VCaP (cell line): ENCODE results near the gene PPP1R12B.
"Not testable (repeated sequence)": the region's sequence is repeated elsewhere in the genome, so short reads cannot be mapped to it uniquely, and the experiment has no call there.

Experiments used
- H3K27ac ChIP-seq: fragments of 450-650 bp; 2 replicates; pipeline ENCODE4 v1.5.1; 2017
- CTCF ChIP-seq: fragments of 450-650 bp; conservative IDR thresholded peaks from 2 replicates; pipeline ENCODE4 v1.5.1; 2017; ENCODE audit warnings: mild to moderate bottlenecking, moderate library complexity

The PPP1R12B gene

GRCh38 chr1:202546377-202546776 lies 197.9 kb downstream of the PPP1R12B start:
- H3K27ac ChIP-seq, result not testable (repeated sequence)

- not testable (repeated sequence) for H3K27ac ChIP-seq
Observed at GRCh38 chr1:202546796-202547195, 198.3 kb downstream of the PPP1R12B start.

GRCh38 chr1:202547215-202547614 lies 198.7 kb downstream of the PPP1R12B start:
- no peak overlapping the region for H3K27ac ChIP-seq
- TF ChIP-seq CTCF, result no peak

GRCh38 chr1:202550088-202550487 lies 201.6 kb downstream of the PPP1R12B start:
- not testable (repeated sequence) for H3K27ac ChIP-seq

- TF ChIP-seq CTCF, result no peak
- peak overlapping the region; percentile 85 for H3K27ac ChIP-seq
Observed at GRCh38 chr1:202551683-202552082, 203.2 kb downstream of the PPP1R12B start.

- H3K27ac ChIP-seq, result peak overlapping the region; percentile 85
Observed at GRCh38 chr1:202552615-202553014, 204.1 kb downstream of the PPP1R12B start.

GRCh38 chr1:202553078-202553477 lies 204.6 kb downstream of the PPP1R12B start:
- peak overlapping the region; percentile 85 for H3K27ac ChIP-seq

- H3K27ac ChIP-seq, result peak overlapping the region; percentile 85
- TF ChIP-seq CTCF, result no peak
Observed at GRCh38 chr1:202553560-202554038, 205.1 kb downstream of the PPP1R12B start.

- peak overlapping the region; percentile 85 for H3K27ac ChIP-seq
Observed at GRCh38 chr1:202554619-202555018, 206.1 kb downstream of the PPP1R12B start.

GRCh38 chr1:202556037-202556436 lies 207.5 kb downstream of the PPP1R12B start:
- not testable (repeated sequence) for H3K27ac ChIP-seq

- H3K27ac ChIP-seq, result not testable (repeated sequence)
Observed at GRCh38 chr1:202557662-202558061, 209.2 kb downstream of the PPP1R12B start.

GRCh38 chr1:202561240-202561639 lies 212.7 kb downstream of the PPP1R12B start:
- no peak for TF ChIP-seq CTCF
- no peak overlapping the region for H3K27ac ChIP-seq
